HG03135 (cell line): Measurements from ENCODE around the gene ELOVL5.
"Not testable (repeated sequence)": the region's sequence is repeated elsewhere in the genome, so short reads cannot be mapped to it uniquely, and the experiment has no call there.

Experiments
- ATAC-seq: cut with Tn5 transposase; IDR thresholded peaks from one replicate; pipeline ENCODE4 v1.9.1; 2021; ENCODE audit warnings: mild to moderate bottlenecking, moderate library complexity; ENCODE audit not compliant: unreplicated experiment

The ELOVL5 gene

GRCh38 chr6:53330137-53330536 is 18.6 kb downstream of the ELOVL5 start:
- ATAC-seq, result no peak

GRCh38 chr6:53328375-53328774 is 20.4 kb downstream of the ELOVL5 start:
- no peak for ATAC-seq

GRCh38 chr6:53327017-53327395 is 21.7 kb downstream of the ELOVL5 start:
- no peak for ATAC-seq

- no peak for ATAC-seq
These were observed 22.3 kb downstream of the ELOVL5 start for GRCh38 chr6:53326372-53327016.

GRCh38 chr6:53325785-53326184 is 23.0 kb downstream of the ELOVL5 start:
- ATAC-seq, result no peak

GRCh38 chr6:53322188-53323029 is 26.3 kb downstream of the ELOVL5 start:
- ATAC-seq, result no peak

GRCh38 chr6:53321701-53322100 is 27.0 kb downstream of the ELOVL5 start:
- ATAC-seq, result no peak

- ATAC-seq, result no peak
These were observed 27.8 kb downstream of the ELOVL5 start for GRCh38 chr6:53320964-53321363.

- ATAC-seq, result no peak
These were observed 30.3 kb downstream of the ELOVL5 start for GRCh38 chr6:53318429-53318828.

GRCh38 chr6:53317861-53318260 is 30.9 kb downstream of the ELOVL5 start:
- no peak for ATAC-seq

- ATAC-seq, result not testable (repeated sequence)
These were observed 31.5 kb downstream of the ELOVL5 start for GRCh38 chr6:53317299-53317698.

- no peak for ATAC-seq
These were observed 32.6 kb downstream of the ELOVL5 start for GRCh38 chr6:53316142-53316541.

GRCh38 chr6:53315086-53315724 is 33.5 kb downstream of the ELOVL5 start:
- ATAC-seq, result no peak

GRCh38 chr6:53313784-53314400 is 34.9 kb downstream of the ELOVL5 start:
- no peak for ATAC-seq

GRCh38 chr6:53312355-53312754 is 36.4 kb downstream of the ELOVL5 start:
- ATAC-seq, result no peak

GRCh38 chr6:53311586-53311935 is 37.2 kb downstream of the ELOVL5 start:
- ATAC-seq, result no peak

GRCh38 chr6:53310771-53311585 is 37.8 kb downstream of the ELOVL5 start:
- no peak for ATAC-seq

- ATAC-seq, result peak; percentile 5
These were observed 38.8 kb downstream of the ELOVL5 start for GRCh38 chr6:53309901-53310300.

- ATAC-seq, result peak; percentile 70
These were observed 39.5 kb downstream of the ELOVL5 start for GRCh38 chr6:53309059-53309900.

- ATAC-seq, result peak; percentile 49
These were observed 41.9 kb downstream of the ELOVL5 start for GRCh38 chr6:53306819-53307347.
